COLO829 (cell line): ENCODE data around the gene KLK11.

Source experiments
- DNase-seq: peaks from one replicate; pipeline ENCODE4 v3.0.0; 2012; ENCODE audit warnings: low spot score

The KLK11 gene, protein sequence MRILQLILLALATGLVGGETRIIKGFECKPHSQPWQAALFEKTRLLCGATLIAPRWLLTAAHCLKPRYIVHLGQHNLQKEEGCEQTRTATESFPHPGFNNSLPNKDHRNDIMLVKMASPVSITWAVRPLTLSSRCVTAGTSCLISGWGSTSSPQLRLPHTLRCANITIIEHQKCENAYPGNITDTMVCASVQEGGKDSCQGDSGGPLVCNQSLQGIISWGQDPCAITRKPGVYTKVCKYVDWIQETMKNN

DNA sequence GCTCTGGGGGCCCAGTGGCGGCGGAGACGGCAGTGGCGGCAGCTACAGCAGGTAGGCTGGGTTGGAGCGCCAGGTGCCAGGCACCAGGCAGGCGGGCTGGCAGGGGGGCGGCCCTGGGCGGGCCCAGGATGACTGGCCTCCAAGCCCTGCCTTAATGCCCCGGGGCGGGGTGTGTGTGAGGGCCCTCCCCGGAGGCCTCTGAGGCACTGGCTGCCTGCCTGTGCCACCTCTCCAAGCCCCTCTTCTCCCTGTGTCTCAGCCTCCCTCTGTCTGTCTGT lies at the start of gene KLK11:
Gene KLK11, minus strand, starts transcription at position 63 of the 278 bp plus-strand sequence. CDS start 985 bp downstream, outside the sequence.
- no peak for DNase-seq

GRCh38 chr19:51075998-51076397 lies 49.6 kb upstream of the KLK11 start:
- no peak for DNase-seq

GRCh38 chr19:51071095-51071405 lies 44.6 kb upstream of the KLK11 start:
- DNase-seq: no peak

DNA sequence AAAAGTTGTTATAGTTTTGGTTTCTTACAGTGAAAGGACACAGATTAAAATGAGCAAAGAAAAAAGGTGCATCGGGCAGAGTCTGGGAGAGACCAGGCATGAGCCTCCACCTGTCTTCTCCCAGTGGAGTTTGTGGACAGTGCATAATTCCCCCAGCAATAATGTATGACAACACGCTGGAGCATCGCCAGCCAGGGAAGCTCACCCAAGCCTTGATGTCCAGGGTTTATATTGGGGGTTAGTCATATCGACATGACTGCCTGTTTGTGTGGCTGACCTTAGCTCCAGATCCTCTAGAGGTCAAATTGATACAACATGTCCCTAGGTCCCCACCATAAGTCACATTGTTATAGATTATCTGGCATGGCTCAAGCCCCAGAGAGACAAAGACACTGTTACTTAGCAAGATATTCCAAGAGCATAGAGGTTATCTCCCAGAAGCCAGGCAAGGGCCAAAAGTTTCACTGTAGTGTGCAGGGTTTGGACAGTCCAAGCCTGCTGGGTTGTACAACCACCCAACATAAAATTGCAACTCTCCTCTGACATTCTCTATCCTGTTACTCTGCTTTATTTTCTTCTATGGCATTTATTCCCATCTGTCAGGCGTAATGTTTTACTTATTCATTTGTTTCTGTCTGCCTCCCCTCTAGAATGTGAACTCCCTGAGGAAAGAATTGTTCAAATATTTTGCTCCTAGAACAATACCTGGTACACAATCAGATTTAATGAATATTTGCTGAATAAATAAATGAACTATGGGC lies 44.1 kb upstream of the KLK11 start:
- no peak for DNase-seq

DNA sequence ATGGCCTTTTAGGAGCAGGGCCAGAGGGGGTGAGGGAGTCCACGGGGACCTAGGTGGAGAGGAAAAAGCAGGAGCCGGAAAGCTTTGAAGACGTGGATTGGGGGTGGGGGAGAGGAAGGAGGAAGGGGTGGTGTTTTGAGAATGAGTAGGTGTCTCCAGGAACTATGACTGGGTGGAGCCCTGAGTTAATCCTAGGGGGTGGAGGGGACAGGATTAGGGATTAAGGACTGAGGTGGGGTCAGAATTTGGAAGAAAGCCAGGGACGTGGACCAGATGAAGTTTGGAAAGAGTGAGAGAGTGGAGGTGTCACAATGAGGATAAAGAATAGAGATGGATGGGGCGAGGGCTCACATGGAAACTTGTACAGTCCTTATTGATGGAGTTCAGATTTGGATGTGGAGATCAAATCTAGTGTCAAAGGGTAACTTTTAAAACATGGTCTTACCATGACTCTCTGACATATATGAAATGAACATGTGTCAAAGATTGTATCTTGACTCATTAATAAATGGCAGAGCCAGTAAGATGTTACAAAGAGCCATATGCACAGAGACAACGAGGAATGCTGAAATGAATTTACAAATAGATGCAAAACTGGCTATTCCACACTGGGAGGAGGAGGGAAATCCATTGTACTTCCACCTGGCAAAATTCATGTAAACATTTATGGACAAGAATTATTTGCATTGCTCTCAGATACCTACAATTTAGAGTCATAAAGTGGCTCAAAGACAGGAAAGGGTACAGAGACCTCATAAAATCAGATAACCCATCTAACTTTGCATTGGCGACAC lies 40.2 kb upstream of the KLK11 start:
- no peak for DNase-seq

- no peak for DNase-seq
Observed at GRCh38 chr19:51065221-51065960, 39.0 kb upstream of the KLK11 start.

DNA sequence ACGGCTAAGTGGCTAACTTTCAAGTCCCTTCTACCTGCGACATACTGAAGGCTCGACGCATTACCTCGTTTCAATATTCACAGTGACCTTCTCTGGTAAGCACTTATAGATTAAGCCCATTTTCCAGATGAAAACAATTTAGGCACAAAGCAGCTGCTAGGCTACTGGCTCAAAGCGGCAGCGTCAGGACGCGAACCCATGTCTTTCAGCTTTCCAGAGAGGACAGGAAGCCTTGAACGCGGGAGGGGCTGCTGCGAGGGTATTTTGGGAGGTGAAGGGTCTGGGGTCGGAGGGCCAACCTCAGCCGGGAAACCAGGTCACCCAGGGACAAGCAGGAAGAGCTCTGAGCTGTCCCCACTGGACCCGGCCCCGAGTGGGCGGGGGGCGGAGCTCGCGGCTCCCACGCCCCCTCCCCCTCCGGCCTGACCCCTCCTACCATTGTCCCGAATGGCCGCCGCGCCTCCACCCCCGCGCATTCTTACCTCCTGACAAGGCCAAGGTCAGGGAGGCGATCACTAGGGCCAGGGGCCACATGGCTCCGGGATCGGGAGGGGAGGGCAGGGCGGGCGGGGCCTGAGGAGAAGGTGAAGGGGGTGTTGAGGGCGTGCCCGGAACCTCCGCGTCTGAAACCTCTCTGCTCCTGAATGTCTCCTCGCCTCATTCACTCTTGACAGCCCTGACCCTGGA lies 38.3 kb upstream of the KLK11 start, which contains the start of gene KLK13:
Gene KLK13, minus strand, starts transcription at position 559 of the 687 bp plus-strand sequence. Its CDS starts 25 bp downstream, at position 534.
- peak; percentile 22 for DNase-seq

DNA sequence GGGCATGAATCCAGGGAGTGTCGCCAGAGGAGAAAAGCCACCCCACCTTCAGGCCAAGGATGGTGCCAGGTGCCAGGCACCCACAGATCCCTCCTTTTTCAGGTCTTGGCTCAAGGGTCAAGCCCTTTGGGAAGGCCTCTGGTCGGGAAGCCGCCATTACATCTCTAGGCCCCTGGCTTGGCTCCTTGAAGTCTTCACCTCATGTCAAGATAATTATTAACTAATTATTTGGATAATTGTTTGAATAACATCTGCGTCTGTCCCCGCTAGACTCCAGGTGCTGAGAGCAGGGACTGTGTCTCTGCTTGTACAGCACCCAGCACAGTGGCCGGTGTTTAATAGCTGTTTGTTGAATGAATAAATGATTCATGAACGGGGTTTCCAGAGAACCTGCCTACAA lies 37.2 kb upstream of the KLK11 start:
- DNase-seq: no peak

DNA sequence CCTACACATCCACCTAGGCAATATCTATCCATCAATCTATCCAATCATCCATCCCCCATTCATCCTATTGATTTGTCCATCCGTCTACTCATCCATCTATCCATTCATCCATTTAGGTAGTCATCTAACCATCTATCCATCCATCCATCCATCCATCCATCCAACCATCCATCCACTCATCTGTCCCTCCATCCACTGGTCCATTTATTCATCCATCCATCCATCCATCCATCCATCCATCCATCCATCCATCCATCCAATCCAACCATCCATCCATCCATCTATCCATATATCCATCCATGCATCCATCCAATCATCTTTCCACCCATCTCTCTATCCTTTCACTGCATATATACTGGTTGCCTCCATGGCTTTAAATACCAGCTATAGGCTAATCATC lies 34.6 kb upstream of the KLK11 start:
- DNase-seq: no peak

DNA sequence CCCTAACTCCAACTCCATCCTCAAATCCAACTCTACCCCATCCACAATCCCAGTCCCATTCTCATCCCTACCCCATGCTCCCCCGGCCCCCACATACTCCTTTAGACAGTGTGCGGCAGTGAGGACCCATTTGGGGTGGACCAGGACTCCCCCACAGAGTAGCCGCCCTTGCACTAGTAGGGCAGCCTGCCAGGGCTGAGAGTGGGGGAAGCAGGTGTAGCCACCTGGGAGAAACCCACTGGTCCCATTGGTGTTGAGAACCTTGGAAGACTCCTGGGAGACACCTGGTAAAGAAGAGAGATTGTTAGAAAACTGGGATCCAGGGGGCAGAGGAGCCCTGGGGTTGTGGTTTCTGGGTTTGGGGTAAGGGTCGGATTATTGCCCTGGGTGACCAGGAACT lies 33.9 kb upstream of the KLK11 start:
- no peak for DNase-seq

GRCh38 chr19:51059715-51060114 lies 33.3 kb upstream of the KLK11 start:
- no peak for DNase-seq

- no peak for DNase-seq
Observed at GRCh38 chr19:51055866-51056265, 29.4 kb upstream of the KLK11 start.

- no peak for DNase-seq
Observed at GRCh38 chr19:51047031-51047335, 20.6 kb upstream of the KLK11 start.

DNA sequence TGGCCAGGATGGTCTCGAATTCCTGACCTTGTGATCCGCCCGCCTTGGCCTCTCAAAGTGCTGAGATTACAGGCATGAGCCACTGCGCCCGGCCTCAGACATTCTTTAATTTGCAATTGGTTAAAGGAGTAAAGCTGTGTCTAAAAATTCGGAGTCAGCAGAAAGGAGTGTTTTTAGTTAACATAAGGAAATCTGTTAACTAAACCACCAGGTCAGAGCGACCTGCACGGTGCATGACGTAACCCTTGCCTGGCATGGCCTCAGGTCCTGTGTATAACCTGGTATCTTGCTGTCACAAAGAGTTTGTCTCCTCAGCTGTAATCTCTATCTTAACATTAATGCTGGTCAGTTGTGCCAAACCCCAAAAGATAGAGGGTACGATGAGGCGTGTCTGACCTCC lies 17.9 kb upstream of the KLK11 start:
- DNase-seq: no peak

- DNase-seq: no peak
Observed at GRCh38 chr19:51043497-51043896, 17.1 kb upstream of the KLK11 start.

DNA sequence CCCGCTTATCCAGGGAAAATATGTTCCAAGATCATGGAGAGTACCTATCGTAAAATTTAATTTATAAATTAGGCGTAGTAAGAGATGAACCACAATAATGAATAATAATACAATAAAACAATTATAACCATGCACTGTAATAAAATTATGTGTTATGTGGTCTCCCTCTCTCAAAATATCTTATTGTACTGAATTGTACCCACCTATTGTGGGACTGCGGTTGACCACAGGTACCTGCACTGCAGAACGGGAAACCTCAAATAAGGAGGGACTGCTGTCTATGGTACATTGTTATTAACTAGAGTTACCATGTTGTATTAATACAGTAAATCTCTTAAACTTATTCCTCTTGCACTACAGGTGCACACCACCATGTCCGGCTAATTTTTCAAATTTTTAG lies 13.7 kb upstream of the KLK11 start:
- no peak for DNase-seq

DNA sequence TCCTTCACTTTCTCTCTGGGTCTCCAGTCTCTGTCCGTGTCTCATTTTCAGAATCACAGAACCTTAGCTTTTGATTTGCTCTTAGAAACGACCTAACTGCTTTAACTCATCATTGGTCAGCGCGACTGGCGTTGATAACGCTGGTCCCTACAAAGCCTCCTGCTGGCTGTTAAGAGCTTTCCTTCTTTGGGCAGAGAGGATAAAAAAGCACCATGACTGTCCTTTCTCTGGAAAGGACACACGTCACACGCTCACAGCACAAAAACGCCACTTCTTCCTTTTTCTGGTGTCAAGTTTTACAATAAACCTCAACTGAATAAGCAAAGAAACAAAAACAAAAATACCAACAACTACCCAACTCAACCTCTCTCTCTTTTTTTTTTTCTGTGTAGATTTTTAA lies 10.1 kb upstream of the KLK11 start:
- no peak for DNase-seq

- no peak for DNase-seq
Observed at GRCh38 chr19:51034704-51035103, 8.3 kb upstream of the KLK11 start, which contains the start of gene KLK12. TSS of gene KLK12 (minus strand) at chr19:51035002. CDS start at chr19:51034621, 381 bp downstream.

DNA sequence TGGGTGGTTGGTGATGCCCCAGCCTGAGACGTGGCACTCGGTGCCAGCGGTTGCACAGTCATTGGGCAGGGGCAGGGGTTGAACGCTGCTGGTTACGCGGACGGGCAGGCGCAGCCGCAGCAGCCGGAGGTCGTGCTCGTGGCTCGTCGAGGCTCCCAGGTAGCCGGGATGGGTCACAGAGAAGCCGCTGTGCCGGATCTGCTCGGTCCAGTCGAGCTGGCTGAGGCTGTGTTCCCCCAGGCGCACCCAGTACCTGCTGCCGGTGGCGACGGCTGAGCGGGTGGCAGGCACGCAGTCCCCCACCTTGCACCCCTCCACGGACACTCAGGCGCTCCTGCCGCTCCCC lies 5.4 kb upstream of the KLK11 start:
- DNase-seq: no peak

DNA sequence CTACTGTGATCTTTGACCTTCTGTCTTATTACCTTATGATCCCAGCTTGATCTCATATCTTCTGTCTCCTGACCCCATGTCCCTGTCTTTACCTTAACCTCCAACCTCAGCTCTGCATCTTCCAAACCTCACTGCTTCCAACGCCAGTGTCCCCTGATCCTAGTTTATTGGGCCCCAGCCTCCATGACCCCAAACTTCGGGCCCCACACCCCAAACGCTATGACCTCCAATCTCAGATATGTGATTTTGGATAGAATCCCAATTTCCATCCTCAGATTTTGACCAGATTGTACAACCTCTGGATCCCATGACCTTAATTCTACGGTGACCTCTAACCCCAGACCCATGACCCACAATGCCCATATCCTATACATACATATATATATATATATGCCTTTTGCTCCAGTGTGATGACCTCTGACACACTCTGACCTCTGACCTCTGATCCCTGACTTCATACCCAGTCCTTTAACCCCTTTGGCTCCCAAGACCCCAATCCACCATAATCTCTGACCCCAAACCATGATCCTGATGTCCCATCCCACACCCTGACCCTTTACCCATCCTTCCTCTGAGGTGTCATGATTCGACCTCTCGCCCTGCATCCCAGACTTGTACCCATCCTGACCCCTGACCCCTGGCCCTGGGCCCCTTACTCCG lies 4.9 kb upstream of the KLK11 start:
- no peak for DNase-seq

DNA sequence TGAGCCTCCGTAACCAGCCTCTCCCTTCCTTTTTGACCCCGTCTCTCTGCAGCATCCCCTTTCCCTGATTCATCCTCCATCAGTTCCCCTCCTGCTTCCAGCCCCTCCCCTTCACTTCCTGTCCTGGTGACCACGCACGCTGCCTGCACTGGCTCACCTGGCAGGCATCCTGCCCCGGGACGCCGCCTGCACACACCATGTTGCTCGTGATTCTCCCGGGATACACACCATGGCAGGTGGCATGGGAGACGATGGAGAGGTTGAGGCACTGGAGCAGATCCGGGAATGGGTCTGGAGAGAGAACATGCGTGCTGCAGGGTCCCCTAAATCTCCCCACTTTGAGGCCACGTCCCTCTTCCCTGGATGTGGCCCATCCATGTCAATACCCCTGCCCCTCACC lies 4.2 kb upstream of the KLK11 start:
- DNase-seq: no peak

GRCh38 chr19:51029718-51030117 lies 3.3 kb upstream of the KLK11 start:
- DNase-seq: no peak
